ENCODE data around the gene EVC. TPM values are rescaled to one million over a fixed set of nuclear protein-coding genes. Genes with fewer than 3 reads are reported as not detected.

EVC gene
- total and polyA plus RNA-seq, 2 of the 8 experiments (the other 6 are each of a cell fraction or from before 2014, with no cell fraction given): 2.6 to 9.8 TPM

DNA sequence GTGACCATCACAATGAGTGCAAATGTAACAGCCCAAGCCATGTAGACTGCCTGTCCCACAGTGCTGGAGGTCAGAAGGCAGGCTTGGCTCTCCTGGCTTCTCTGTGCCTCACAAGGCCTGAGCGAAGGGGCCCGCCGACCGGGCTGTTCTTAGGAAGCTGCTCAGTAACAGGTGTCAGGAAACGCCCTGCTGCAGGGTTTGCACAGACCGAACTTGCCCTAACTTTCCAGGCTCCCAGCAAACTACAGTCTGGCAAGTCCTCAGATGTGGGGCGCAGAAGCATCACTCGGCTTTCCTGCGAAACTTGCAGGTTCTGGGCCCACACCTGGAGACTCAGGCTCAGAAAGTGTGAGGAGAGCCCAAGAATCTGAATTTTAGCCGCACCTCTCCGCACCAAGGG, 94.3 kb downstream of the EVC start (continued):
- TF ChIP-seq, protein P1, sequence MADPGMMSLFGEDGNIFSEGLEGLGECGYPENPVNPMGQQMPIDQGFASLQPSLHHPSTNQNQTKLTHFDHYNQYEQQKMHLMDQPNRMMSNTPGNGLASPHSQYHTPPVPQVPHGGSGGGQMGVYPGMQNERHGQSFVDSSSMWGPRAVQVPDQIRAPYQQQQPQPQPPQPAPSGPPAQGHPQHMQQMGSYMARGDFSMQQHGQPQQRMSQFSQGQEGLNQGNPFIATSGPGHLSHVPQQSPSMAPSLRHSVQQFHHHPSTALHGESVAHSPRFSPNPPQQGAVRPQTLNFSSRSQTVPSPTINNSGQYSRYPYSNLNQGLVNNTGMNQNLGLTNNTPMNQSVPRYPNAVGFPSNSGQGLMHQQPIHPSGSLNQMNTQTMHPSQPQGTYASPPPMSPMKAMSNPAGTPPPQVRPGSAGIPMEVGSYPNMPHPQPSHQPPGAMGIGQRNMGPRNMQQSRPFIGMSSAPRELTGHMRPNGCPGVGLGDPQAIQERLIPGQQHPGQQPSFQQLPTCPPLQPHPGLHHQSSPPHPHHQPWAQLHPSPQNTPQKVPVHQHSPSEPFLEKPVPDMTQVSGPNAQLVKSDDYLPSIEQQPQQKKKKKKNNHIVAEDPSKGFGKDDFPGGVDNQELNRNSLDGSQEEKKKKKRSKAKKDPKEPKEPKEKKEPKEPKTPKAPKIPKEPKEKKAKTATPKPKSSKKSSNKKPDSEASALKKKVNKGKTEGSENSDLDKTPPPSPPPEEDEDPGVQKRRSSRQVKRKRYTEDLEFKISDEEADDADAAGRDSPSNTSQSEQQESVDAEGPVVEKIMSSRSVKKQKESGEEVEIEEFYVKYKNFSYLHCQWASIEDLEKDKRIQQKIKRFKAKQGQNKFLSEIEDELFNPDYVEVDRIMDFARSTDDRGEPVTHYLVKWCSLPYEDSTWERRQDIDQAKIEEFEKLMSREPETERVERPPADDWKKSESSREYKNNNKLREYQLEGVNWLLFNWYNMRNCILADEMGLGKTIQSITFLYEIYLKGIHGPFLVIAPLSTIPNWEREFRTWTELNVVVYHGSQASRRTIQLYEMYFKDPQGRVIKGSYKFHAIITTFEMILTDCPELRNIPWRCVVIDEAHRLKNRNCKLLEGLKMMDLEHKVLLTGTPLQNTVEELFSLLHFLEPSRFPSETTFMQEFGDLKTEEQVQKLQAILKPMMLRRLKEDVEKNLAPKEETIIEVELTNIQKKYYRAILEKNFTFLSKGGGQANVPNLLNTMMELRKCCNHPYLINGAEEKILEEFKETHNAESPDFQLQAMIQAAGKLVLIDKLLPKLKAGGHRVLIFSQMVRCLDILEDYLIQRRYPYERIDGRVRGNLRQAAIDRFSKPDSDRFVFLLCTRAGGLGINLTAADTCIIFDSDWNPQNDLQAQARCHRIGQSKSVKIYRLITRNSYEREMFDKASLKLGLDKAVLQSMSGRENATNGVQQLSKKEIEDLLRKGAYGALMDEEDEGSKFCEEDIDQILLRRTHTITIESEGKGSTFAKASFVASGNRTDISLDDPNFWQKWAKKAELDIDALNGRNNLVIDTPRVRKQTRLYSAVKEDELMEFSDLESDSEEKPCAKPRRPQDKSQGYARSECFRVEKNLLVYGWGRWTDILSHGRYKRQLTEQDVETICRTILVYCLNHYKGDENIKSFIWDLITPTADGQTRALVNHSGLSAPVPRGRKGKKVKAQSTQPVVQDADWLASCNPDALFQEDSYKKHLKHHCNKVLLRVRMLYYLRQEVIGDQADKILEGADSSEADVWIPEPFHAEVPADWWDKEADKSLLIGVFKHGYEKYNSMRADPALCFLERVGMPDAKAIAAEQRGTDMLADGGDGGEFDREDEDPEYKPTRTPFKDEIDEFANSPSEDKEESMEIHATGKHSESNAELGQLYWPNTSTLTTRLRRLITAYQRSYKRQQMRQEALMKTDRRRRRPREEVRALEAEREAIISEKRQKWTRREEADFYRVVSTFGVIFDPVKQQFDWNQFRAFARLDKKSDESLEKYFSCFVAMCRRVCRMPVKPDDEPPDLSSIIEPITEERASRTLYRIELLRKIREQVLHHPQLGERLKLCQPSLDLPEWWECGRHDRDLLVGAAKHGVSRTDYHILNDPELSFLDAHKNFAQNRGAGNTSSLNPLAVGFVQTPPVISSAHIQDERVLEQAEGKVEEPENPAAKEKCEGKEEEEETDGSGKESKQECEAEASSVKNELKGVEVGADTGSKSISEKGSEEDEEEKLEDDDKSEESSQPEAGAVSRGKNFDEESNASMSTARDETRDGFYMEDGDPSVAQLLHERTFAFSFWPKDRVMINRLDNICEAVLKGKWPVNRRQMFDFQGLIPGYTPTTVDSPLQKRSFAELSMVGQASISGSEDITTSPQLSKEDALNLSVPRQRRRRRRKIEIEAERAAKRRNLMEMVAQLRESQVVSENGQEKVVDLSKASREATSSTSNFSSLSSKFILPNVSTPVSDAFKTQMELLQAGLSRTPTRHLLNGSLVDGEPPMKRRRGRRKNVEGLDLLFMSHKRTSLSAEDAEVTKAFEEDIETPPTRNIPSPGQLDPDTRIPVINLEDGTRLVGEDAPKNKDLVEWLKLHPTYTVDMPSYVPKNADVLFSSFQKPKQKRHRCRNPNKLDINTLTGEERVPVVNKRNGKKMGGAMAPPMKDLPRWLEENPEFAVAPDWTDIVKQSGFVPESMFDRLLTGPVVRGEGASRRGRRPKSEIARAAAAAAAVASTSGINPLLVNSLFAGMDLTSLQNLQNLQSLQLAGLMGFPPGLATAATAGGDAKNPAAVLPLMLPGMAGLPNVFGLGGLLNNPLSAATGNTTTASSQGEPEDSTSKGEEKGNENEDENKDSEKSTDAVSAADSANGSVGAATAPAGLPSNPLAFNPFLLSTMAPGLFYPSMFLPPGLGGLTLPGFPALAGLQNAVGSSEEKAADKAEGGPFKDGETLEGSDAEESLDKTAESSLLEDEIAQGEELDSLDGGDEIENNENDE (IDR thresholded peaks at IDR 0.05; ENCODE audit: insufficient replicate concordance, low read length): no peak
- TF ChIP-seq TAF7 (optimal IDR thresholded peaks at IDR 0.05; ENCODE audit: borderline replicate concordance, low read depth, low read length) (no peak), CHD2 (IDR thresholded peaks at IDR 0.05; ENCODE audit: low read length) (no peak), BACH1 (IDR thresholded peaks at IDR 0.05; ENCODE audit: low read length) (no peak)

All from H1 (cell line).